ENCODE data around the gene MUS81. TPM values are rescaled to one million over a fixed set of nuclear protein-coding genes. Genes with fewer than 3 reads are reported as not detected.

MUS81 gene
- total and polyA plus RNA-seq, 9 of the 15 experiments (the other 6 are each of a cell fraction or from before 2014, with no cell fraction given), result 13.4 to 118 (median 53.7) TPM

DNA sequence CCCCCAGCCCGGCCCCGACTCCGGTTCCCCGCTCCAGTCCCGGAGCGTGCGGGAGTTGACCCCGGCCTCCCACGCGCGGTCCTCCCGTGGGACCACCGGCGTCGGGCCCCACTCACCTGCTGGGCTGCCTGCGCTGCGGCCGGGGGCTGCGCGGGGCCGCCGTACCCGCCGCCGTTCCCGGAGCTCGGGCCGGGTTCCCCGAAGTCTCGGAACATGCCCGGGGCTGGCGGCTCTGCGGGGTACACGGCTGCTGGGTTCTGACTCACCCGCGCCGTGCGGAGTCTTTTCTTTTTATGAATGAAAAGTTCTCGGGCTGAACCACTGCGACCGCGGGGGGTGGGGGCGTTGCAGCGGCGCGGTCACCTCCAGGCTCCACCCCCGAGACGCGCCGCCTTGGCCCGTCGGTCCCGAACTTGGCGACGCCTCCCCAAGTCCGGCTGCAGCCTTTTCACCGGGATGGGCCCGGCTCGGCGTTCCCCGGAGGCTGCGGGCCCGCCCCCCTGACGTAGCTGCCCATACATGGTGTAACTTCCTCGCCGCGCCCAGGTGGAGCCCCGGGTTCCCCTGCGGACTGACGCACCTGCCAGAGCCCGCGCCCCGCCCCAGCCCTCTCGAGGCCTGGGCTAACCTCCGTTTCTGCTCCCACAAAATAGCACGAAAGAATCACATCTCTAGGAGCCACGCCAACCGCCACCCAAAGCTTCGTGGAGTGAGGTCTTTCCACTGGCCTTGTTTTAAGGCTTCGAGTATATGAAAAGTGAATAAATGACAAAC, 40.1 kb downstream of the MUS81 start, which contains the start of gene FOSL1 (continued):
- peak; percentile 62; the same call in 1 of the 2 replicates for TF ChIP-seq NKRF (IDR thresholded peaks at IDR 0.05; ENCODE audit: borderline replicate concordance)
- TF ChIP-seq, protein P1, sequence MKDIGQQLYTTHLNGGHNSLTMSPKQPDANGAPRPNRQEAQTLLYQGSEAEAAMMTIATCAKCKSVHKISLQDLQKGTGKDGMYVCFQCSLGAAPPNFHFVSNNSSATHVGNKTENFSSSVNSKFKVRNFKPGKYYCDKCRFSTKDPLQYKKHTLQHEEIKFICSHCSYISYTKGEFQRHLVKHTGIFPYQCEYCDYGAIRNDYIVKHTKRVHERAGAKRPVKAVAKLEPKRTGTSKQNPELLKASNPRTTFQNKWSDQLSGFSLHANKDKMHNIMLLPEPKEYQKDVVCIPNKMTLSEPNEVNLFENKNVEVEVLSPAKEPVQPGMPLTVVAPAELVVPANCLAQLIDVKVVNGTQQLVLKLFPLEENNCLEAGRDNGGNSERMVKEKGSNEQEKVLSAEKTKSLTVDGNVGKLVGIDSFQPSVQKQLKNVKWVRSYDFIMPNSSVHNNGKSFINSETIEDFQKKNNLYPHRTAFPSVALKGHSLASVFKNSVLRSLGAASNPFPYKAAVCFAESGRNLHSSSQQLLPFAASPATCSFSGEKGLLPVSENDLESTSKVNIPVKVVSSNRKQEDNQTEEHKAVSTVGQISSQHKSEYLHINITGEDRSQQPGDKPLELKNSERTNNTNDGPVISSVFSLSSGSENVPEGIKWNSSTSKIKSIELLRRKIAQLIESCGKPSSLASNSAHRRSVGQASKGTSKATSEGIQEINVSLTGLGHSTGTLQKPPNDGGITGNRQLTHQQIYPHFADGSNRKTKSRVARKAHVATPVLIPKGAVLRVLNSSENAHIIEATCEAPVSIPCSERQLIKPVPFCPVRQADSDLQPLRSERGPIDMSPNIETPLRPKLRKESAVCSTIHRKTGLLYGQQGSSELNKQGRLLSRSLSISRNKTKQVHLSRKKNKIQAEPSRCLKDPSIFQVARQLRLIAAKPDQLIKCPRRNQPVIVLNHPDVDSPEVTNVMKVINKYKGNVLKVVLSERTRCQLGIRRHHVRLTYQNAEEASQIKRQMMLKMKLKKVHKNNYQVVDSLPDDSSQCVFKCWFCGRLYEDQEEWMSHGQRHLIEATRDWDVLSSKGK (CRISPR knock-in tag; IDR thresholded peaks at IDR 0.05), result no peak
- TF ChIP-seq THAP7 (CRISPR knock-in tag; IDR thresholded peaks at IDR 0.05), result no peak
- TF ChIP-seq PHF21A (IDR thresholded peaks at IDR 0.05; ENCODE audit: borderline replicate concordance, low read depth), result no peak
- TF ChIP-seq ZBTB49 (CRISPR knock-in tag; IDR thresholded peaks at IDR 0.05; ENCODE audit: borderline replicate concordance), result no peak
- no peak for TF ChIP-seq MXD1 (CRISPR knock-in tag; IDR thresholded peaks at IDR 0.05; ENCODE audit: borderline replicate concordance, poor library complexity, severe bottlenecking)
- TF ChIP-seq TAF7 (tag; IDR thresholded peaks at IDR 0.05), result no peak
- peak; percentile 33 for TF ChIP-seq SRSF7 (optimal IDR thresholded peaks at IDR 0.05; ENCODE audit: low read depth, low read length)
- no peak for TF ChIP-seq PURB (CRISPR knock-in tag; IDR thresholded peaks at IDR 0.05; ENCODE audit: low read depth)
- TF ChIP-seq GATA2 (CRISPR knock-in tag; IDR thresholded peaks at IDR 0.05), result no peak
- no peak for TF ChIP-seq HDGF (IDR thresholded peaks at IDR 0.05)
- no peak for TF ChIP-seq ZNF830 (CRISPR knock-in tag; IDR thresholded peaks at IDR 0.05)
- TF ChIP-seq NR2C2 (CRISPR knock-in tag; IDR thresholded peaks at IDR 0.05), result no peak
- TF ChIP-seq NR2C2 (tag; IDR thresholded peaks at IDR 0.05), result no peak
- TF ChIP-seq SMAD2 (IDR thresholded peaks at IDR 0.05; ENCODE audit: low read depth, low read length), result no peak
- peak; percentile 91 for TF ChIP-seq SAFB (IDR thresholded peaks at IDR 0.05; ENCODE audit: borderline replicate concordance, low read depth, low read length)
